Putamen (tissue), 1 donor: ENCODE measurements around the gene UBAP1L.
"Not testable (repeated sequence)": the region's sequence is repeated elsewhere in the genome, so short reads cannot be mapped to it uniquely, and the experiment has no call there.

Experiments used
- DNase-seq: peaks from one replicate; pipeline ENCODE4 v3.0.0-alpha.2; 2016; ENCODE audit warnings: low spot score

UBAP1L gene

GRCh38 chr15:65099801-65100200, 15.2 kb downstream of the UBAP1L start:
- DNase-seq = not testable (repeated sequence)

- no peak for DNase-seq
Measured at GRCh38 chr15:65099336-65099735, 15.7 kb downstream of the UBAP1L start.

GRCh38 chr15:65097651-65098263, 17.2 kb downstream of the UBAP1L start:
- DNase-seq = no peak

GRCh38 chr15:65096481-65097385, 18.3 kb downstream of the UBAP1L start:
- no peak for DNase-seq

- no peak for DNase-seq
Measured at GRCh38 chr15:65095747-65096104, 19.3 kb downstream of the UBAP1L start.

GRCh38 chr15:65095011-65095746, 19.8 kb downstream of the UBAP1L start:
- no peak for DNase-seq

- DNase-seq = no peak
Measured at GRCh38 chr15:65094294-65094995, 20.6 kb downstream of the UBAP1L start.

- not testable (repeated sequence) for DNase-seq
Measured at GRCh38 chr15:65093793-65094170, 21.2 kb downstream of the UBAP1L start.

GRCh38 chr15:65092911-65093792, 21.8 kb downstream of the UBAP1L start:
- no peak for DNase-seq

GRCh38 chr15:65091946-65092770, 22.8 kb downstream of the UBAP1L start:
- DNase-seq = no peak

GRCh38 chr15:65089206-65089824, 25.7 kb downstream of the UBAP1L start:
- DNase-seq = no peak

- DNase-seq = no peak
Measured at GRCh38 chr15:65088643-65089021, 26.4 kb downstream of the UBAP1L start.

GRCh38 chr15:65087873-65088642, 26.9 kb downstream of the UBAP1L start:
- no peak for DNase-seq

GRCh38 chr15:65087411-65087810, 27.6 kb downstream of the UBAP1L start:
- no peak for DNase-seq

GRCh38 chr15:65086680-65087111, 28.3 kb downstream of the UBAP1L start:
- DNase-seq = no peak

- no peak for DNase-seq
Measured at GRCh38 chr15:65085990-65086679, 28.9 kb downstream of the UBAP1L start.

GRCh38 chr15:65085207-65085753, 29.7 kb downstream of the UBAP1L start:
- DNase-seq = no peak
